OCI-LY3 (cell line): ENCODE measurements around the gene OR4F15.
A peak's percentile ranks its signal among the peaks of the same experiment; 100 is the strongest.
"Not testable (repeated sequence)": the region's sequence is repeated elsewhere in the genome, so short reads cannot be mapped to it uniquely, and the experiment has no call there.

Source experiments
- H2AFZ ChIP-seq: fragments of 200-600, 300-600 bp; shearing (Covaris generic); 2 replicates; pipeline ENCODE4 v1.6.0; 2014; ENCODE audit warnings: antibody characterized with exemption, low read depth, low read length
- H3K27ac ChIP-seq: fragments of 200-600, 300-600 bp; sonication (generic); 2 replicates; pipeline ENCODE4 v1.5.1; 2014; ENCODE audit warnings: mild to moderate bottlenecking, low read length, moderate library complexity, mixed read lengths
- H3K27me3 ChIP-seq: fragments of 200-600, 300-600 bp; sonication (generic); 2 replicates; pipeline ENCODE4 v1.6.1; 2014; ENCODE audit warnings: low read depth, low read length, mixed read lengths
- H3K36me3 ChIP-seq: fragments of 200-600, 300-600 bp; sonication (generic); replicated peaks from 2 replicates; pipeline ENCODE3; 2014; ENCODE audit warnings: low read depth, low read length, mixed read lengths
- H3K4me1 ChIP-seq: fragments of 300-600, 200-600 bp; sonication (generic); 2 replicates; pipeline ENCODE4 v1.6.1; 2014; ENCODE audit warnings: low read length, mixed read lengths
- H3K4me2 ChIP-seq: fragments of 200-600, 300-600 bp; sonication (generic); 2 replicates; pipeline ENCODE4 v1.6.1; 2014; ENCODE audit warnings: low read length, mixed read lengths
- H3K4me3 ChIP-seq: fragments of 300-600, 200-600 bp; sonication (generic); 2 replicates; pipeline ENCODE4 v1.5.1; 2014; ENCODE audit warnings: antibody characterized with exemption, mild to moderate bottlenecking, low read length, moderate library complexity
- H3K79me2 ChIP-seq: fragments of 300-600, 200-600 bp; shearing (Covaris generic); 2 replicates; pipeline ENCODE4 v1.6.1; 2014; ENCODE audit warnings: mild to moderate bottlenecking, low read length, mixed read lengths
- H3K9ac ChIP-seq: fragments of 300-600, 200-600 bp; shearing (Covaris generic); 2 replicates; pipeline ENCODE4 v1.6.0; 2014; ENCODE audit warnings: mild to moderate bottlenecking, low read length, moderate library complexity
- H3K9me3 ChIP-seq: fragments of 200-600, 300-600 bp; shearing (Covaris generic); 2 replicates; pipeline ENCODE4 v1.6.1; 2014; ENCODE audit warnings: low read length, mixed read lengths; ENCODE audit not compliant: insufficient read depth
- H4K20me1 ChIP-seq: fragments of 200-600, 300-600 bp; sonication (generic); 2 replicates; pipeline ENCODE4 v1.6.1; 2016; ENCODE audit warnings: low read length, mixed read lengths; ENCODE audit not compliant: insufficient read depth
- CTCF ChIP-seq: fragments of 200-600, 300-600 bp; sonication (generic); IDR thresholded peaks from 2 replicates; pipeline ENCODE4 v1.5.1; 2014; ENCODE audit warnings: antibody characterized with exemption, low read length, low read depth
- EZH2phosphoT487 ChIP-seq: fragments of 200-600 bp; shearing (Covaris generic); IDR thresholded peaks from 2 replicates; pipeline ENCODE4 v1.6.1; 2018; ENCODE audit warnings: antibody characterized with exemption, mixed run types, low read depth

The OR4F15 gene

GRCh38 chr15:101773496-101774100 is 38.4 kb upstream of the OR4F15 start:
- no peaks in the 10 kb centered on the region for H4K20me1 ChIP-seq
- H3K4me3 ChIP-seq: no peak overlapping the region
- H3K79me2 ChIP-seq: no peaks in the 10 kb centered on the region
- TF ChIP-seq CTCF (peak; percentile 35), EZH2phosphoT487 (no peak)
- peaks cover 38% of the 10 kb centered on the region for H3K27me3 ChIP-seq
- no peaks in the 10 kb centered on the region for H3K9me3 ChIP-seq
- no peak overlapping the region for H3K27ac ChIP-seq
- no peak overlapping the region for H2AFZ ChIP-seq
- no peak overlapping the region for H3K4me2 ChIP-seq
- H3K36me3 ChIP-seq: no peaks in the 10 kb centered on the region
- H3K9ac ChIP-seq: no peak overlapping the region
- no peaks in the 10 kb centered on the region for H3K4me1 ChIP-seq

DNA sequence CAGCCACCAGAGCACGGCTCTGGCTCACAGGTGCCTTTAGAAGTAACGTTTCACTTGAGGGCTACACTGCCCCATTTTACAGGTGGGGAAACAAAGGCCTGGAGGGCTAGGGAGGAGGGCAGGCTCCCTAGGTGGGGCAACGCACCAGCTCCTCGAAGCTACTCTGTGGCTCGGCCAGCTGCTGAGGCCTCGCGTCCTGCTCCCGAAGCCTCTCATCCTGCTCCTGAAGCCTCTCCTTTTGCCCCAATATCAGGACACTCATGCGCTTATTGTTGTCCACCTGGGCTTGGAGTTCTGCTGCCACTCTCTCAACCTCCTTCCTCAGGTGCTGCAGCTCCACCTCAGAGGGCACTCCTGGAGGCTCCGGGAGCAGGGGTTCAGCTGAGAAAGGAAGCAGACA is 36.9 kb upstream of the OR4F15 start:
- Histone ChIP-seq H4K20me1 (no peaks in the 10 kb centered on the region), H3K79me2 (no peaks in the 10 kb centered on the region), H3K4me2 (no peak overlapping the region), H3K4me3 (no peak overlapping the region), H3K36me3 (no peaks in the 10 kb centered on the region), H3K4me1 (no peaks in the 10 kb centered on the region), H3K27me3 (peaks cover 38% of the 10 kb centered on the region), H3K9ac (no peak overlapping the region), H3K9me3 (no peaks in the 10 kb centered on the region), H3K27ac (no peak overlapping the region), H2AFZ (no peak overlapping the region)
- TF ChIP-seq EZH2phosphoT487 (no peak), CTCF (no peak)

DNA sequence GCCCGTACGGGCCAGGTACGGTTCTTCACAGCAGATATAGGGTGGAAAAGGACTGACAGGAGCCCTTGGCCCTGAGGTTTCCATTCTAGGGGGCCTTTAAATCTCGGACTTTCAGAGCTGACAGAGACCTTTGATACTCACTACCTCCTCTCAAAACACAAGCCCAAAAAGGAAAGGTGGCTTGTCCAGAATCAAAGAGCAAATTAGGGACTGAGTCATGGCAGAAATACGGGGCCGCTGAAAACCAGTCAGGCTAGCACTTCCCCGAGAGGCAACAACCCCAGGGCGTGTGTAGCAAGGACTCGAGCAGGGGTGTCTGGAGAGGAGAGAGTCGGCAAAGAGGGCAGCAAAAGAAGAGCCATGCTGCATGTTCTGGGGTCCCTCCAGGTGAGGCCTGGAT is 33.4 kb upstream of the OR4F15 start:
- not testable (repeated sequence) for H3K27ac ChIP-seq, H3K9me3 ChIP-seq, H3K4me2 ChIP-seq, H3K9ac ChIP-seq, H4K20me1 ChIP-seq, H2AFZ ChIP-seq, H3K4me3 ChIP-seq, H3K79me2 ChIP-seq, H3K4me1 ChIP-seq, H3K36me3 ChIP-seq
- H3K27me3 ChIP-seq: peaks cover 38% of the 10 kb centered on the region

- peaks cover 27% of the 10 kb centered on the region for H3K27me3 ChIP-seq
- H3K9ac ChIP-seq, H3K36me3 ChIP-seq: not testable (repeated sequence)
Observed at GRCh38 chr15:101780225-101780624, 31.8 kb upstream of the OR4F15 start.

GRCh38 chr15:101781928-101782327 is 30.1 kb upstream of the OR4F15 start:
- H3K79me2 ChIP-seq: no peaks in the 10 kb centered on the region
- TF ChIP-seq CTCF (no peak), EZH2phosphoT487 (no peak)
- no peaks in the 10 kb centered on the region for H3K9me3 ChIP-seq
- peaks cover 7% of the 10 kb centered on the region for H3K4me1 ChIP-seq
- H4K20me1 ChIP-seq: no peaks in the 10 kb centered on the region
- H2AFZ ChIP-seq: no peak overlapping the region
- no peak overlapping the region for H3K4me3 ChIP-seq
- H3K36me3 ChIP-seq: no peaks in the 10 kb centered on the region
- H3K9ac ChIP-seq: no peak overlapping the region
- no peak overlapping the region for H3K27ac ChIP-seq
- H3K4me2 ChIP-seq: no peak overlapping the region
- H3K27me3 ChIP-seq: peaks cover 16% of the 10 kb centered on the region

More at GRCh38 chr15:101780225-101780624, 31.8 kb upstream of the OR4F15 start:
- H2AFZ ChIP-seq, H3K4me1 ChIP-seq, H4K20me1 ChIP-seq, H3K9me3 ChIP-seq, H3K4me3 ChIP-seq, H3K79me2 ChIP-seq, H3K4me2 ChIP-seq, H3K27ac ChIP-seq: not testable (repeated sequence)
